Liver (tissue), 9 donors: Measurements from ENCODE around the gene DNAJB14. TPM values are rescaled to one million over a fixed set of nuclear protein-coding genes. Genes with fewer than 3 reads are reported as not detected.

ENCODE experiments used
- DNase-seq: peaks from one replicate; pipeline ENCODE4 v3.0.0-alpha.2; 2017; ENCODE audit warnings: low spot score
- H3K27ac ChIP-seq, 2 donors: one replicate each; pipeline ENCODE4 v1.7.0; 2013; ENCODE audit warnings: inconsistent platforms in 2 of 2, low read length in 2 of 2, control low read depth in 1 of 2, low read depth in 1 of 2, mild to moderate bottlenecking in 1 of 2
- H3K27me3 ChIP-seq, 4 donors: one replicate each; pipeline versions ENCODE4 v1.6.1 to v1.7.0; 2013; ENCODE audit warnings: low read length in 3 of 4, inconsistent platforms in 1 of 4, mild to moderate bottlenecking in 1 of 4, moderate library complexity in 1 of 4; ENCODE audit not compliant: control insufficient read depth in 4 of 4, insufficient read depth in 4 of 4
- H3K36me3 ChIP-seq, 4 donors: one replicate each; pipeline versions ENCODE4 v1.6.1 to v1.7.0; 2013; ENCODE audit warnings: low read length in 3 of 4, mild to moderate bottlenecking in 3 of 4, low read depth in 1 of 4, moderate library complexity in 1 of 4; ENCODE audit not compliant: control insufficient read depth in 4 of 4, insufficient read depth in 3 of 4
- H3K4me1 ChIP-seq, 4 donors: one replicate each; pipeline versions ENCODE4 v1.6.1 to v1.7.0; 2013; ENCODE audit warnings: low read length in 3 of 4, mild to moderate bottlenecking in 3 of 4, moderate library complexity in 1 of 4; ENCODE audit not compliant: control insufficient read depth in 4 of 4, insufficient read depth in 4 of 4
- H3K4me3 ChIP-seq, 3 donors: one replicate each; pipeline versions ENCODE4 v1.6.1 to v1.7.0; 2013; ENCODE audit warnings: low read length in 3 of 3, control low read depth in 1 of 3, low read depth in 1 of 3, mild to moderate bottlenecking in 1 of 3
- H3K9ac ChIP-seq, 2 donors: one replicate each; pipeline ENCODE4 v1.7.0; 2013; ENCODE audit warnings: low read length in 2 of 2, mild to moderate bottlenecking in 2 of 2, moderate library complexity in 2 of 2, control low read depth in 1 of 2, low read depth in 1 of 2
- H3K9me3 ChIP-seq, 4 donors: one replicate each; pipeline versions ENCODE4 v1.6.1 to v1.7.0; 2013; ENCODE audit warnings: low read length in 3 of 4; ENCODE audit not compliant: control insufficient read depth in 4 of 4
- EGR1 ChIP-seq, 2 donors: IDR thresholded peaks; 2 replicates each; pipeline ENCODE4 v1.6.1; 2016 to 2018; ENCODE audit warnings: antibody characterized with exemption in 2 of 2, low read depth in 2 of 2
- FOXA1 ChIP-seq: IDR thresholded peaks from 2 replicates; pipeline ENCODE4 v1.6.1; 2016; ENCODE audit warnings: antibody characterized with exemption
- FOXA2 ChIP-seq: IDR thresholded peaks from 2 replicates; pipeline ENCODE4 v1.6.1; 2016; ENCODE audit warnings: antibody characterized with exemption
- GABPA ChIP-seq, 2 donors: IDR thresholded peaks in 1 of 2; conservative IDR thresholded peaks in 1 of 2; 2 replicates each; pipeline ENCODE4 v1.6.1; 2016; ENCODE audit warnings: antibody characterized with exemption in 2 of 2, mild to moderate bottlenecking in 1 of 2, moderate library complexity in 1 of 2
- HNF4A ChIP-seq, 2 donors: conservative IDR thresholded peaks; 2 replicates each; pipeline ENCODE4 v1.6.1; 2016; ENCODE audit warnings: antibody characterized with exemption in 2 of 2, mild to moderate bottlenecking in 2 of 2
- HNF4G ChIP-seq: IDR thresholded peaks from 2 replicates; pipeline ENCODE4 v1.6.1; 2016; ENCODE audit warnings: antibody characterized with exemption
- JUND ChIP-seq, 2 donors: IDR thresholded peaks; 2 replicates each; pipeline ENCODE4 v1.6.1; 2016; ENCODE audit warnings: antibody characterized with exemption in 2 of 2
- NR2F2 ChIP-seq: IDR thresholded peaks from 2 replicates; pipeline ENCODE4 v1.6.1; 2016; ENCODE audit warnings: antibody characterized with exemption
- RAD21 ChIP-seq, 2 donors: IDR thresholded peaks; 2 replicates each; pipeline ENCODE4 v1.6.1; 2016; ENCODE audit warnings: antibody characterized with exemption in 2 of 2, mild to moderate bottlenecking in 2 of 2
- RXRA ChIP-seq, 2 donors: IDR thresholded peaks; 2 replicates each; pipeline ENCODE4 v1.6.1; 2017 to 2018; ENCODE audit warnings: antibody characterized with exemption in 2 of 2, mild to moderate bottlenecking in 1 of 2
- SP1 ChIP-seq: IDR thresholded peaks from 2 replicates; pipeline ENCODE4 v1.6.1; 2018; ENCODE audit warnings: antibody characterized with exemption, mild to moderate bottlenecking
- TAF1 ChIP-seq: conservative IDR thresholded peaks from 2 replicates; pipeline ENCODE4 v1.6.1; 2016; ENCODE audit warnings: antibody characterized with exemption, mild to moderate bottlenecking
- YY1 ChIP-seq: IDR thresholded peaks from 2 replicates; pipeline ENCODE4 v1.6.1; 2016; ENCODE audit warnings: antibody characterized with exemption, mild to moderate bottlenecking
- WGBS: extraction: QIAGEN DNeasy Blood & Tissue Kit; methylation state at CpG from one replicate; pipeline ENCODE4 v1.1.7; 2013; 5-methylcytosine and 5-hydroxymethylcytosine counted together
- polyA plus RNA-seq, 2 donors: library from polyadenylated mRNA; stranded (reverse) in 1 of 2; unstranded in 1 of 2; fragments of 200-250 nt in 1 of 2; fragments of >200 nt in 1 of 2; fragmentation: Nextera tagmentation in 1 of 2; extraction: Ambion mirVana in 1 of 2; gene quantifications; one replicate each; pipeline versions ENCODE4 v1.2.1 to v1.2.3, GENCODE V29; 2013 to 2015
- total RNA-seq, 2 donors: library from RNA; depleted of rRNA; stranded (reverse); fragments of >200 nt; gene quantifications; one replicate each; pipeline ENCODE4 v1.2.3, GENCODE V29; 2014
- TF ChIP-seq, protein P1 (sequence below): IDR thresholded peaks from 2 replicates; pipeline ENCODE4 v1.6.1; 2016; ENCODE audit warnings: antibody characterized with exemption, mild to moderate bottlenecking
- TF ChIP-seq, protein P2 (sequence below): fragments of 150-350 bp; IDR thresholded peaks from 2 replicates; pipeline ENCODE4 v1.5.1; 2017; ENCODE audit warnings: improper control_type of control experiment, low read depth, low read length; ENCODE audit not compliant: missing input control
- TF ChIP-seq, protein P3 (sequence below): IDR thresholded peaks from 2 replicates; pipeline ENCODE4 v1.6.1; 2016; ENCODE audit warnings: antibody characterized with exemption
- TF ChIP-seq, protein P4 (sequence below): IDR thresholded peaks from 2 replicates; pipeline ENCODE4 v1.6.1; 2016; ENCODE audit warnings: antibody characterized with exemption
- TF ChIP-seq, protein P5 (sequence below): IDR thresholded peaks from 2 replicates; pipeline ENCODE4 v1.6.1; 2016; ENCODE audit warnings: antibody characterized with exemption
- donor health status: healthy.
- donor health status: healthy.
- donor health status: healthy.
- donor health status: healthy.
- donor health status: healthy.

DNAJB14 gene
- total and polyA plus RNA-seq, 4 donors = 8.1 to 15.1 (median 8.9) TPM

GRCh38 chr4:99986792-99987191, 40.4 kb upstream of the DNAJB14 start:
- WGBS = 89% methylated on average over 4 of the region's 4 CpGs
- H3K9ac ChIP-seq = no peak overlapping the region

More at GRCh38 chr4:99986792-99987191, 40.4 kb upstream of the DNAJB14 start:
- H3K27me3 ChIP-seq = no peaks in the 10 kb centered on the region
- TF ChIP-seq, protein P1, sequence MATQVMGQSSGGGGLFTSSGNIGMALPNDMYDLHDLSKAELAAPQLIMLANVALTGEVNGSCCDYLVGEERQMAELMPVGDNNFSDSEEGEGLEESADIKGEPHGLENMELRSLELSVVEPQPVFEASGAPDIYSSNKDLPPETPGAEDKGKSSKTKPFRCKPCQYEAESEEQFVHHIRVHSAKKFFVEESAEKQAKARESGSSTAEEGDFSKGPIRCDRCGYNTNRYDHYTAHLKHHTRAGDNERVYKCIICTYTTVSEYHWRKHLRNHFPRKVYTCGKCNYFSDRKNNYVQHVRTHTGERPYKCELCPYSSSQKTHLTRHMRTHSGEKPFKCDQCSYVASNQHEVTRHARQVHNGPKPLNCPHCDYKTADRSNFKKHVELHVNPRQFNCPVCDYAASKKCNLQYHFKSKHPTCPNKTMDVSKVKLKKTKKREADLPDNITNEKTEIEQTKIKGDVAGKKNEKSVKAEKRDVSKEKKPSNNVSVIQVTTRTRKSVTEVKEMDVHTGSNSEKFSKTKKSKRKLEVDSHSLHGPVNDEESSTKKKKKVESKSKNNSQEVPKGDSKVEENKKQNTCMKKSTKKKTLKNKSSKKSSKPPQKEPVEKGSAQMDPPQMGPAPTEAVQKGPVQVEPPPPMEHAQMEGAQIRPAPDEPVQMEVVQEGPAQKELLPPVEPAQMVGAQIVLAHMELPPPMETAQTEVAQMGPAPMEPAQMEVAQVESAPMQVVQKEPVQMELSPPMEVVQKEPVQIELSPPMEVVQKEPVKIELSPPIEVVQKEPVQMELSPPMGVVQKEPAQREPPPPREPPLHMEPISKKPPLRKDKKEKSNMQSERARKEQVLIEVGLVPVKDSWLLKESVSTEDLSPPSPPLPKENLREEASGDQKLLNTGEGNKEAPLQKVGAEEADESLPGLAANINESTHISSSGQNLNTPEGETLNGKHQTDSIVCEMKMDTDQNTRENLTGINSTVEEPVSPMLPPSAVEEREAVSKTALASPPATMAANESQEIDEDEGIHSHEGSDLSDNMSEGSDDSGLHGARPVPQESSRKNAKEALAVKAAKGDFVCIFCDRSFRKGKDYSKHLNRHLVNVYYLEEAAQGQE = no peak
- TF ChIP-seq HNF4G (no peak), EGR1 (IDR thresholded peaks at IDR 0.05; ENCODE audit: low read depth in 2 of 2) (no peak), YY1 (no peak), JUND (IDR thresholded peaks at IDR 0.05) (no peak), FOXA2 (no peak), RXRA (IDR thresholded peaks at IDR 0.05) (no peak), SP1 (no peak), TAF1 (no peak), FOXA1 (no peak), RAD21 (IDR thresholded peaks at IDR 0.05) (no peak), NR2F2 (no peak), HNF4A (conservative IDR thresholded peaks at IDR 0.05) (no peak), GABPA (IDR thresholded peaks at IDR 0.05 in 1 of 2, conservative IDR thresholded peaks at IDR 0.05 in 1 of 2) (no peak)
- TF ChIP-seq, protein P2, sequence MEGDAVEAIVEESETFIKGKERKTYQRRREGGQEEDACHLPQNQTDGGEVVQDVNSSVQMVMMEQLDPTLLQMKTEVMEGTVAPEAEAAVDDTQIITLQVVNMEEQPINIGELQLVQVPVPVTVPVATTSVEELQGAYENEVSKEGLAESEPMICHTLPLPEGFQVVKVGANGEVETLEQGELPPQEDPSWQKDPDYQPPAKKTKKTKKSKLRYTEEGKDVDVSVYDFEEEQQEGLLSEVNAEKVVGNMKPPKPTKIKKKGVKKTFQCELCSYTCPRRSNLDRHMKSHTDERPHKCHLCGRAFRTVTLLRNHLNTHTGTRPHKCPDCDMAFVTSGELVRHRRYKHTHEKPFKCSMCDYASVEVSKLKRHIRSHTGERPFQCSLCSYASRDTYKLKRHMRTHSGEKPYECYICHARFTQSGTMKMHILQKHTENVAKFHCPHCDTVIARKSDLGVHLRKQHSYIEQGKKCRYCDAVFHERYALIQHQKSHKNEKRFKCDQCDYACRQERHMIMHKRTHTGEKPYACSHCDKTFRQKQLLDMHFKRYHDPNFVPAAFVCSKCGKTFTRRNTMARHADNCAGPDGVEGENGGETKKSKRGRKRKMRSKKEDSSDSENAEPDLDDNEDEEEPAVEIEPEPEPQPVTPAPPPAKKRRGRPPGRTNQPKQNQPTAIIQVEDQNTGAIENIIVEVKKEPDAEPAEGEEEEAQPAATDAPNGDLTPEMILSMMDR = no peak
- TF ChIP-seq, protein P3, sequence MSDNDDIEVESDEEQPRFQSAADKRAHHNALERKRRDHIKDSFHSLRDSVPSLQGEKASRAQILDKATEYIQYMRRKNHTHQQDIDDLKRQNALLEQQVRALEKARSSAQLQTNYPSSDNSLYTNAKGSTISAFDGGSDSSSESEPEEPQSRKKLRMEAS = no peak
- TF ChIP-seq, protein P4, sequence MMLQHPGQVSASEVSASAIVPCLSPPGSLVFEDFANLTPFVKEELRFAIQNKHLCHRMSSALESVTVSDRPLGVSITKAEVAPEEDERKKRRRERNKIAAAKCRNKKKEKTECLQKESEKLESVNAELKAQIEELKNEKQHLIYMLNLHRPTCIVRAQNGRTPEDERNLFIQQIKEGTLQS = no peak
- TF ChIP-seq, protein P5, sequence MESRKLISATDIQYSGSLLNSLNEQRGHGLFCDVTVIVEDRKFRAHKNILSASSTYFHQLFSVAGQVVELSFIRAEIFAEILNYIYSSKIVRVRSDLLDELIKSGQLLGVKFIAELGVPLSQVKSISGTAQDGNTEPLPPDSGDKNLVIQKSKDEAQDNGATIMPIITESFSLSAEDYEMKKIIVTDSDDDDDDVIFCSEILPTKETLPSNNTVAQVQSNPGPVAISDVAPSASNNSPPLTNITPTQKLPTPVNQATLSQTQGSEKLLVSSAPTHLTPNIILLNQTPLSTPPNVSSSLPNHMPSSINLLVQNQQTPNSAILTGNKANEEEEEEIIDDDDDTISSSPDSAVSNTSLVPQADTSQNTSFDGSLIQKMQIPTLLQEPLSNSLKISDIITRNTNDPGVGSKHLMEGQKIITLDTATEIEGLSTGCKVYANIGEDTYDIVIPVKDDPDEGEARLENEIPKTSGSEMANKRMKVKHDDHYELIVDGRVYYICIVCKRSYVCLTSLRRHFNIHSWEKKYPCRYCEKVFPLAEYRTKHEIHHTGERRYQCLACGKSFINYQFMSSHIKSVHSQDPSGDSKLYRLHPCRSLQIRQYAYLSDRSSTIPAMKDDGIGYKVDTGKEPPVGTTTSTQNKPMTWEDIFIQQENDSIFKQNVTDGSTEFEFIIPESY = no peak
- H3K4me1 ChIP-seq = no peaks in the 10 kb centered on the region
- no peak for DNase-seq
- H3K27ac ChIP-seq = no peak overlapping the region
- H3K9me3 ChIP-seq = no peaks in the 10 kb centered on the region
- no peak overlapping the region for H3K4me3 ChIP-seq
- H3K36me3 ChIP-seq = no peaks in the 10 kb centered on the region
